Neural cell (in vitro differentiated cells): ENCODE measurements around the gene KRT6C. TPM values are rescaled to one million over a fixed set of nuclear protein-coding genes. Genes with fewer than 3 reads are reported as not detected.

Source experiments
- H2AFZ ChIP-seq: fragments of 200-600, 300-800 bp; sonication (generic), shearing (Covaris generic); 2 replicates; pipeline ENCODE4 v1.6.0; 2014; ENCODE audit warnings: low read depth, mild to moderate bottlenecking, antibody characterized with exemption, low read length, moderate library complexity
- H3F3A ChIP-seq: fragments of 200-600 bp; shearing (Covaris generic); 2 replicates; pipeline ENCODE4 v1.6.1; 2016; ENCODE audit warnings: mild to moderate bottlenecking, moderate library complexity, mixed read lengths, antibody characterized with exemption, low read length; ENCODE audit not compliant: insufficient read depth, poor library complexity, severe bottlenecking
- H3K27ac ChIP-seq: fragments of 200-600, 300-800 bp; sonication (generic), shearing (Covaris generic); 2 replicates; pipeline ENCODE4 v1.5.1; 2014; ENCODE audit warnings: mild to moderate bottlenecking, low read length, moderate library complexity
- H3K27me3 ChIP-seq: fragments of 300-800, 200-600 bp; sonication (generic), shearing (Covaris generic); 2 replicates; pipeline ENCODE4 v1.6.0; 2014; ENCODE audit warnings: mild to moderate bottlenecking, low read depth, low read length, moderate library complexity; ENCODE audit not compliant: insufficient read depth
- H3K36me3 ChIP-seq: fragments of 300-800, 200-600 bp; sonication (generic), shearing (Covaris generic); 2 replicates; pipeline ENCODE4 v1.5.1; 2014; ENCODE audit warnings: mild to moderate bottlenecking, antibody characterized with exemption, low read length, moderate library complexity; ENCODE audit not compliant: insufficient read depth
- H3K4me2 ChIP-seq: fragments of 300-800, 200-600 bp; sonication (generic), shearing (Covaris generic); 2 replicates; pipeline ENCODE4 v1.6.0; 2014; ENCODE audit warnings: mild to moderate bottlenecking, low read length
- H3K4me3 ChIP-seq: fragments of 300-800, 200-600 bp; sonication (generic), shearing (Covaris generic); 2 replicates; pipeline ENCODE4 v1.5.1; 2014; ENCODE audit warnings: mild to moderate bottlenecking, low read length, moderate library complexity
- H3K79me2 ChIP-seq: fragments of 200-600 bp; shearing (Covaris generic); replicated peaks from 2 replicates; pipeline ENCODE4 v1.6.0; 2014; ENCODE audit warnings: mild to moderate bottlenecking, low read length, moderate library complexity; ENCODE audit not compliant: insufficient read depth
- H3K9ac ChIP-seq: fragments of 300-800, 200-600 bp; sonication (generic), shearing (Covaris generic); 2 replicates; pipeline ENCODE4 v1.6.1; 2016; ENCODE audit warnings: mild to moderate bottlenecking, low read length, mixed read lengths
- H3K9me2 ChIP-seq: fragments of 200-600 bp; shearing (Covaris generic); 2 replicates; pipeline ENCODE4 v1.6.1; 2016; ENCODE audit warnings: mild to moderate bottlenecking, low read length, mixed read lengths; ENCODE audit not compliant: insufficient read depth
- H3K9me3 ChIP-seq: fragments of 200-600, 300-800 bp; sonication (generic), shearing (Covaris generic); 2 replicates; pipeline ENCODE4 v1.6.1; 2016; ENCODE audit warnings: mild to moderate bottlenecking, mixed run types, low read length, moderate library complexity, mixed read lengths
- H4K20me1 ChIP-seq: fragments of 200-600 bp; shearing (Covaris generic); 2 replicates; pipeline ENCODE4 v1.6.1; 2016; ENCODE audit warnings: mild to moderate bottlenecking, mixed run types; ENCODE audit not compliant: insufficient read depth
- MXI1 ChIP-seq: fragments of 450-650 bp; conservative IDR thresholded peaks from 2 replicates; pipeline ENCODE4 v1.6.1; 2014; ENCODE audit warnings: antibody characterized with exemption, mild to moderate bottlenecking; ENCODE audit not compliant: poor library complexity, severe bottlenecking
- POLR2AphosphoS5 ChIP-seq: IDR thresholded peaks from 2 replicates; pipeline ENCODE4 v1.6.1; 2012
- SMC3 ChIP-seq: fragments of 450-650 bp; conservative IDR thresholded peaks from 2 replicates; pipeline ENCODE4 v1.6.1; 2014; ENCODE audit warnings: antibody characterized with exemption, mild to moderate bottlenecking, moderate library complexity; ENCODE audit not compliant: poor library complexity
- polyA plus RNA-seq: library from polyadenylated mRNA; depleted of rRNA; stranded (reverse); fragments of >200 nt; gene quantifications from 2 replicates; pipeline ENCODE4 v1.2.3, GENCODE V29; 2014

The KRT6C gene
- polyA plus RNA-seq, 1 donor from 2014 or later = not detected

GRCh38 chr12:52418576-52419110 is 55.0 kb downstream of the KRT6C start:
- H3K4me2 ChIP-seq = no peak overlapping the region
- no peaks in the 10 kb centered on the region for H4K20me1 ChIP-seq
- H3K79me2 ChIP-seq = no peaks in the 10 kb centered on the region
- no peaks in the 10 kb centered on the region for H3K27me3 ChIP-seq
- H2AFZ ChIP-seq = no peak overlapping the region
- H3F3A ChIP-seq = no peaks in the 10 kb centered on the region
- H3K36me3 ChIP-seq = no peaks in the 10 kb centered on the region
- H3K9me3 ChIP-seq = no peaks in the 10 kb centered on the region
- no peaks in the 10 kb centered on the region for H3K9me2 ChIP-seq
- H3K4me3 ChIP-seq = no peak overlapping the region
- no peak overlapping the region for H3K27ac ChIP-seq
- no peak for TF ChIP-seq SMC3
- TF ChIP-seq POLR2AphosphoS5 = no peak
- no peak for TF ChIP-seq MXI1
- no peak overlapping the region for H3K9ac ChIP-seq

Other genes starting within 250 kb of the KRT6C start
- gene KRT7, start 240.6 kb downstream of the KRT6C start, polyA plus RNA-seq = not detected in 2 replicates
- not detected in 2 replicates for gene KRT86, start 199.2 kb downstream of the KRT6C start, polyA plus RNA-seq
- not detected in 2 replicates for gene KRT81, start 182.3 kb downstream of the KRT6C start, polyA plus RNA-seq
- gene KRT83, start 152.4 kb downstream of the KRT6C start, polyA plus RNA-seq = not detected in 2 replicates
- gene KRT85, start 106.3 kb downstream of the KRT6C start, polyA plus RNA-seq = not detected in 2 replicates
- not detected in 2 replicates for gene KRT84, start 88.2 kb downstream of the KRT6C start, polyA plus RNA-seq
- gene KRT82, start 67.5 kb downstream of the KRT6C start, polyA plus RNA-seq = not detected in 2 replicates
- gene KRT75, start 39.4 kb downstream of the KRT6C start, polyA plus RNA-seq = not detected in 2 replicates
- not detected in 2 replicates for gene KRT6B, start 21.7 kb downstream of the KRT6C start, polyA plus RNA-seq
- not detected in 2 replicates for gene KRT6A, start 19.5 kb upstream of the KRT6C start, polyA plus RNA-seq
- gene KRT5, start 46.6 kb upstream of the KRT6C start, polyA plus RNA-seq = not detected in 2 replicates
- not detected in 2 replicates for gene KRT71, start 79.3 kb upstream of the KRT6C start, polyA plus RNA-seq
- gene KRT74, start 100.0 kb upstream of the KRT6C start, polyA plus RNA-seq = not detected in 2 replicates
- not detected in 2 replicates for gene KRT72, start 127.7 kb upstream of the KRT6C start, polyA plus RNA-seq
- gene KRT73, start 144.8 kb upstream of the KRT6C start, polyA plus RNA-seq = not detected in 2 replicates
- not detected in 2 replicates for gene KRT2, start 178.4 kb upstream of the KRT6C start, polyA plus RNA-seq
- not detected in 2 replicates for gene KRT1, start 206.6 kb upstream of the KRT6C start, polyA plus RNA-seq
- not detected in 2 replicates for gene KRT77, start 229.7 kb upstream of the KRT6C start, polyA plus RNA-seq